Uterus (tissue), 2 donors: Measurements from ENCODE around the gene SNX18.

ENCODE experiments used
- POLR2A ChIP-seq, 2 donors: fragments of 450-650 bp; IDR thresholded peaks; one replicate each; pipeline ENCODE4 v1.6.1; 2016; ENCODE audit warnings: antibody characterized with exemption in 2 of 2, mild to moderate bottlenecking in 1 of 2, moderate library complexity in 1 of 2
- TF ChIP-seq, protein P1 (sequence below), 4 experiments: fragments of 200-600 bp in 2 of 4; fragments of 450-650 bp in 2 of 4; sonication (generic) in 2 of 4; IDR thresholded peaks; one replicate each; pipeline ENCODE4 v1.5.1; 2016 to 2019; ENCODE audit warnings: antibody characterized with exemption in 4 of 4, mild to moderate bottlenecking in 2 of 4, moderate library complexity in 1 of 4

DNA sequence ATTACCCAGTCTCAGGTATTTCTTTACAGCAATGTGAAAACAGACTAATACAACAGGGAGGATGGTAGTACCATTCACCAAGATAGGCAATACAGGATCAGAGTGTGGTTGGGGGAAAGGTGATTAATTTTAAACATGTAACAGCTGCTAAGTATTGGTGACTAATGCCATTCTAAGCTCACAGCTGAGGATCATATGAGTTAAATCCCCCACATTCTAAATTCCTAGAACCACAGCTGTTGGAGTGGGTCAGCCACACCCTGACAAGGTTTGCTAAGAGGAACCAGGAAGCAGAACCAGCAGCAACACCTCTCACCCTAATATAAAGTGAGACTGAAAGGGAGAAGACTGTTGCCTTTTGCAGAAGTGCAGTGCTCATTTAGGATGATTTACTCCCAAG, 37.3 kb upstream of the SNX18 start:
- TF ChIP-seq, protein P1, sequence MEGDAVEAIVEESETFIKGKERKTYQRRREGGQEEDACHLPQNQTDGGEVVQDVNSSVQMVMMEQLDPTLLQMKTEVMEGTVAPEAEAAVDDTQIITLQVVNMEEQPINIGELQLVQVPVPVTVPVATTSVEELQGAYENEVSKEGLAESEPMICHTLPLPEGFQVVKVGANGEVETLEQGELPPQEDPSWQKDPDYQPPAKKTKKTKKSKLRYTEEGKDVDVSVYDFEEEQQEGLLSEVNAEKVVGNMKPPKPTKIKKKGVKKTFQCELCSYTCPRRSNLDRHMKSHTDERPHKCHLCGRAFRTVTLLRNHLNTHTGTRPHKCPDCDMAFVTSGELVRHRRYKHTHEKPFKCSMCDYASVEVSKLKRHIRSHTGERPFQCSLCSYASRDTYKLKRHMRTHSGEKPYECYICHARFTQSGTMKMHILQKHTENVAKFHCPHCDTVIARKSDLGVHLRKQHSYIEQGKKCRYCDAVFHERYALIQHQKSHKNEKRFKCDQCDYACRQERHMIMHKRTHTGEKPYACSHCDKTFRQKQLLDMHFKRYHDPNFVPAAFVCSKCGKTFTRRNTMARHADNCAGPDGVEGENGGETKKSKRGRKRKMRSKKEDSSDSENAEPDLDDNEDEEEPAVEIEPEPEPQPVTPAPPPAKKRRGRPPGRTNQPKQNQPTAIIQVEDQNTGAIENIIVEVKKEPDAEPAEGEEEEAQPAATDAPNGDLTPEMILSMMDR (IDR thresholded peaks at IDR 0.05), result no peak
- no peak for TF ChIP-seq POLR2A (IDR thresholded peaks at IDR 0.05)
